GM18519 (cell line): ENCODE data around the gene ADGRE3.

Source experiments
- ATAC-seq: cut with Tn5 transposase; IDR thresholded peaks from one replicate; pipeline ENCODE4 v1.9.1; 2021; ENCODE audit warnings: mild to moderate bottlenecking, moderate library complexity; ENCODE audit not compliant: unreplicated experiment, low FRiP score

Gene ADGRE3, protein sequence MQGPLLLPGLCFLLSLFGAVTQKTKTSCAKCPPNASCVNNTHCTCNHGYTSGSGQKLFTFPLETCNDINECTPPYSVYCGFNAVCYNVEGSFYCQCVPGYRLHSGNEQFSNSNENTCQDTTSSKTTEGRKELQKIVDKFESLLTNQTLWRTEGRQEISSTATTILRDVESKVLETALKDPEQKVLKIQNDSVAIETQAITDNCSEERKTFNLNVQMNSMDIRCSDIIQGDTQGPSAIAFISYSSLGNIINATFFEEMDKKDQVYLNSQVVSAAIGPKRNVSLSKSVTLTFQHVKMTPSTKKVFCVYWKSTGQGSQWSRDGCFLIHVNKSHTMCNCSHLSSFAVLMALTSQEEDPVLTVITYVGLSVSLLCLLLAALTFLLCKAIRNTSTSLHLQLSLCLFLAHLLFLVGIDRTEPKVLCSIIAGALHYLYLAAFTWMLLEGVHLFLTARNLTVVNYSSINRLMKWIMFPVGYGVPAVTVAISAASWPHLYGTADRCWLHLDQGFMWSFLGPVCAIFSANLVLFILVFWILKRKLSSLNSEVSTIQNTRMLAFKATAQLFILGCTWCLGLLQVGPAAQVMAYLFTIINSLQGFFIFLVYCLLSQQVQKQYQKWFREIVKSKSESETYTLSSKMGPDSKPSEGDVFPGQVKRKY

DNA sequence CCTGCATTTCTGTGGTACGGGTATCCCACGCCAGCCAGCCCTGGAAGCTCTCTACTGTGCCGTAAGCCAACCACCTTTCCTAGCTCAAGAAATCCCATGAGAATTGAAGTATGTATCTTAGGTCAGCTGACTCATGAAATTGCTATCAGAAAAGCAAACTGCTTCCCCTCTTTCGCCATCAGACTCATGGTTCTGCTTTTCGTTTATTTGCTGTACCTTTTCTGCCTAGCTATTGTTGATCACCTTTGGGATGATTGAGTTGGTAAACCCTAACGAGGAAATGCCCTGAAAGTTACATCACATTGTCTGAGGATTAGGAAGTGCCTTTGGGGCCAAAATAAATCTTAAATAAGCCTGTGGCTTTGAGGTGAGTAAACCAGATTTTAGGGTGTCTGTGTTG is at the start of gene ADGRE3:
Gene ADGRE3, minus strand, starts transcription at position 81 of the 400 bp plus-strand sequence. Its CDS starts 74 bp downstream, at position 7.
- no peak for ATAC-seq

- no peak for ATAC-seq
These were observed 47.5 kb upstream of the ADGRE3 start for GRCh38 chr19:14722127-14722526.

- ATAC-seq: no peak
These were observed 44.5 kb upstream of the ADGRE3 start for GRCh38 chr19:14719162-14719561.

DNA sequence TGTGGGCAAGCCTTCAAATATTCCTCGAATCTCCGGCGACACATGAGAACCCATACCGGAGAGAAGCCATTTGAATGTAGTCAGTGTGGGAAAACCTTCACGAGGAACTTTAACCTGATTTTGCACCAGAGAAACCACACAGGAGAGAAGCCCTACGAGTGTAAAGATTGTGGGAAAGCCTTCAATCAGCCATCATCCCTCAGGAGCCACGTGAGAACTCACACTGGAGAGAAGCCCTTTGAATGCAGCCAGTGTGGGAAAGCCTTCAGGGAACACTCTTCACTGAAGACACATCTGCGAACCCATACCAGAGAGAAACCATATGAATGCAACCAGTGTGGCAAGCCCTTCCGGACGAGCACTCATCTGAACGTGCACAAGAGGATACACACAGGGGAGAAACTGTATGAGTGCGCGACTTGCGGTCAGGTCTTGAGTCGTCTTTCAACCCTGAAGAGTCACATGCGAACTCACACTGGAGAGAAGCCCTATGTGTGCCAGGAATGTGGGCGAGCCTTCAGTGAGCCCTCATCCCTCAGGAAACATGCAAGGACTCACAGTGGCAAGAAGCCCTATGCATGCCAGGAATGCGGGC is 44.0 kb upstream of the ADGRE3 start:
- no peak for ATAC-seq

DNA sequence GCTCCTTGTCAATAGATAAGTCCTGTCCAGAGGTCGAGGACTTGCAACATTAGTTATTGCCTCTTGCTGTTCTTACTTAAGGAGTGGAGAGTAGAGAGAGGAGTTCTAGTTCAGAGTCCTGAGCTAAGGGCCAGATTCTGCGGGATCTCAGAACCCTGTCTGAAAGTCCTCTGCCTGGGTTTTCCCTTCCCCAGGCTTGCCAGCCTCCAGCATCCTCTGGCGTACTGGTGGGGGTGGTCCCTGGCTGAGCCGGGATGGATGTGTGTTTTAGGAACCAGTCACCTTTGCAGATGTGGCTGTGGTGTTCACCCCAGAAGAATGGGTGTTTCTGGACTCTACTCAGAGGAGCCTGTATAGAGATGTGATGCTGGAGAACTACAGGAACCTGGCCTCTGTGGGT is 41.2 kb upstream of the ADGRE3 start:
- no peak for ATAC-seq

- no peak for ATAC-seq
These were observed 29.8 kb upstream of the ADGRE3 start for GRCh38 chr19:14704450-14704849.

GRCh38 chr19:14703833-14704232 is 29.2 kb upstream of the ADGRE3 start:
- ATAC-seq: no peak

DNA sequence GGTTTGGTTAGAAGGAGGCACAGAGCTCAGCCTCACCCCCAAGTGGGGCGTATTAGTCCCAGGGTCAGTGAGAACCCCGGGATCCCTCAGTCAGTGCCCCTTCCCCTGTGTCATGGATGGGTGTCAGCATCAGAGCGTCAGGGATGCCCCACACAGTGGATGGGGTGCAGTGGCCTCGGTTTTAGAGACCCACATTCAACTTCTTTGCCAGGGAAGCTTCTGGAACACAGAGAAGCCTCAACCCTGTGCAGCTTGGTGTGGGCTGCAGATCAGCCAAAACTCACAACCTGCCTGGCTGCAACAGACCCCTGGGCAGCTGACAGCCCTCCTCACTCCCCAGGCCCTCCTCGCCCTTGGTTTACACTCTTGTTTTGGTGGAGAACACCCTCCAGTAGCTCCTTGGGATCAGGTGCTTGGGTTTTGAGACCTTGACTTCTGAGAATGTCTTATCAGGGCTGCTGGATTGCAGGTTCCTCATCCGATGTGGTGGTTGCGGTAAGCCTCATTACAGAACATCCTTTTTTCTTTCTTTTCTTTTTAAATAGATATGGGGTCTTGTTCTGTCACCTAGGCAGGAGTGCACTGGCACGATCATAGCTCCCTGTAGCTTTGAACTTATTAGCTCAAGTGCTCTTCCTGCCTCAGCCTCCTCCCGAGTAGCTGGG is 26.2 kb upstream of the ADGRE3 start:
- no peak for ATAC-seq

DNA sequence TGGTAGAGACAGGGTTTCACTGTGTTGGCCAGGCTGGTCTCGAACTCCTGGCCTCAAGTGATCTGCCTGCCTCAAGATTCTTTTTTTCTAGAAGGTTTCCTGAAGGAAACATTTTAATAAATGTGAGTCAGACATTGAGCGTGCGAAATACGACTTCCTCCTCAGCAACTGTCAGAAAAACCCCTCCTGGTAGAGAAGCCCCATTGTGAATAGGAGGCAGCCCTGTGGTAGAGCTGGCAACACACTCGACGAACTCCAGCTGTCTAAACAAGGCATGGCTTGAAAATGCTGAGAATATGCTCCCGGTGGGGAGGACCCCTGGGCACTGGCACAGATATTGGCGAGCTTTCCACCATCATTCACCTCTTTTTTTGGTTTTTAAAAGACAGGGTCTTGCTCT is 25.0 kb upstream of the ADGRE3 start:
- ATAC-seq: no peak

DNA sequence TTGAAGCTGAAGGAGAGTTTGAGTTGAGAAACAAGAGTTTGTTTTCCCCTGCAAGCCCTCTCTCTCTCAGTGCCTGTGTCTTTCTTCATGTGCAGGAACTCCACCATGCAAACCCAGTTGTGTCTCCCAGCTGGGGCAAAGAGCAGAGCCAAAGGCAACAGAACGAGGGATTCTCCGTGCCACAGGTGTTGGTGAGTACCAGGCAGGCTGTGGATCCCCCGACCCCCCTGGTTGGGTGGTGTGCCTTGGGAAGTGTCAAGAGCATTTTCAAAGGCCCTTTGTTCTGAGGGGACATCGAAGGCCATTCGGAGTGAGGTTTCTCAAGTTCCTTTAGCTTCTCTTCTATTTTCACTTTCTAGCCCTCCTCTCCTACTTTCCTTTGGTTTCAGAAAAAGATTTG is 20.8 kb upstream of the ADGRE3 start:
- no peak for ATAC-seq

GRCh38 chr19:14694641-14695266 is 20.1 kb upstream of the ADGRE3 start:
- ATAC-seq: no peak

DNA sequence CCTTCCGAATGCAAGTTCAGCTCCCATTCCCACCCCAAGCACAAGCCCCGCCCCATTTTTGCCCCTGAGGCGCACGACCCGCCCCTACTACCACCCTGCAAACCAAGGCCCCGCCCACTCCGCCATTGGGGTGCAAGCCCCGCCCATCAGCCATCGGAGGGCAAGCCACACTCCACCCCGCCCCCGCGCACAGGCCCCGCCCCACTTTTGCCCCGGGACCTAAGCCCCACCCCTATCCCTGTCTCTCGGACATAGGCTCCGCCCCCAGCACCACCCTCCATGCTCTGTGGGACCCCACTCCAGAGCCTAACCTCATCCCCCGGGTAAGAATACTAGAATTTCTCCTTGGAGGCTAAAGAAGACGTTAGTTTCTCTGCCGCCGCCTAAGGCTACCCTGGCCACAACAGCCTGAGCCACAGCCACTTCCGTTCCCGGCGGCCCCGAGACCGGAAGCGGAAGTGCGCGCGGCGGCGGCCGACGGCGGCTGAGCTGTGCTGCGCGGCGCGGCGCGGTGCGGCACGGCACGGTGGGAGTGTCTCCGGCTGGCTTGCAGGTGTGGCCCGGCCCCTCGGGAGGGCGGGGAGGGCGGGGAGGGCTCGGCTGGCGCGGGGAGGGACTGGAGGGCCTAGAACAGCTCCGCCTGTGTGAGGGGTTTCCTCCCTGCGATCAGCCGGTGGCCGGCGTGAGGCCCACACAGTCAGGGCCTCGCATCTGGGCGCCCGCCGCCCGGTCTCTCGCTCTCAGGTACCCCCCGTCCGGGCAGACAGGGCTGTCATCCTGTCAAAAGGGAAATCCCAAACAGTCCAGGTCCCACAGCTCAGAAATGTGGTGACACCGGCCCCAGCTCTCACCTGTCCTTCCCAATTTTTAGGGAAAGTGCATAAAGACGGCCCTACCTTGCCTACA is 15.2 kb upstream of the ADGRE3 start, which contains the start of gene ZNF333:
Gene ZNF333, plus strand, starts transcription at position 451 of the 906 bp plus-strand sequence. CDS start 3,444 bp downstream, outside the sequence.
- ATAC-seq: peak; percentile 58

DNA sequence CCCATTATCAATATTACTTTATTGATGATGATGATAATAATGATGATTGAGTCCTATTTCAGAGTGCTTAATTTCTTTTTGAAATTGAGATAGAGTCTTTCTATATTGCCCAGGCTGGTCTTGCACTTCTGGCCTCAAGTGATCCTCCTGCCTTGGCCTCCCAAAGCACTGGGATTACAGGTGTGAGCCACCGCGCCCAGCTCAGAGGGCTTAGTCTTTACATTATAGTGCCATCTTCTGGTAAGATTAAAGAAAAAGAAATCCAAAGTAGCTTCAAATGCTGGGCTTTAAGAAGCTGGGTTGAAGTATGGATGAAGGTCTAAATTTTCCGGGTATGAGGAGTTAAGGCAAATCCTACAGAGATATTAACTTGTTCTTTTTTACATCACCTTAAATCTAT is 11.8 kb upstream of the ADGRE3 start:
- ATAC-seq: no peak

GRCh38 chr19:14683439-14683838 is 8.8 kb upstream of the ADGRE3 start:
- no peak for ATAC-seq

- ATAC-seq: no peak
These were observed 7.4 kb upstream of the ADGRE3 start for GRCh38 chr19:14682084-14682483.

GRCh38 chr19:14678199-14678598 is 3.6 kb upstream of the ADGRE3 start:
- ATAC-seq: no peak

DNA sequence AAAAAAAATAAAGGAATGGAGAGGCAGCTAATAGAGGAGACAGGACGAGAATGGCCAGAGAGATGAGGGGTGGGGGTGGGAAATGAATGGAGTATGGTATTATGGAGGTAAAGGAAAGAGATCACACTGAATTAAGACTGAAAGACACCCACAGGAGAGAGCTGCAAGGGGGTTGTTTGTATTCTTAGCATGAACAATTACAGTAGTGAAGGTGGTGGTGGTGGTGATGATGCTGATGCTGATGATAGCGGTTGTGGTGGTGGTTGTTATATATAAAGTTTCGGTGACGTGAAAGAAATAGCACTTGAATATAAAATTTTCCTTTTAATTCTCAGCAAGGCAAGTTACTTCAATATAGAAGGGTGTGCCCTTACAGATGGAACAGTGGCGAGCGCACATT is 2.8 kb upstream of the ADGRE3 start:
- ATAC-seq: no peak

DNA sequence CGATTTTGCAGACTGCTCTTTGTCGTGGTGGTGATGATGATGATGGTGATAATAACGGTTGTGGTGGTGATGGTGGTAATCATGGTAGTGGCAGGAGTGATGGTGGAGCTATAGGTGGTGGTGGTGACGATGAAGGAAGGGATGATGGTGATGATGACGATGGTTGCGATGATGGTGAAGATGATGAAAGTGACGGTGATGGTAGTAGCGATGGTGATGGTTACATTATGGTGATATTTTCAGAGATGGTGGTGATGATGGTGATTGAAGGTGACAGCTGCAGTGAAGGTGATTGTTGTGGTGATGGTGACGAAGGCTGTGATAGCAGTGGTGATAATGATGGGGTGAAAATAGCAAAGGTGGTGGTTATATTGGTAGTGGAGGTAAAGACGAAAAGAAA is 2.1 kb upstream of the ADGRE3 start:
- no peak for ATAC-seq

DNA sequence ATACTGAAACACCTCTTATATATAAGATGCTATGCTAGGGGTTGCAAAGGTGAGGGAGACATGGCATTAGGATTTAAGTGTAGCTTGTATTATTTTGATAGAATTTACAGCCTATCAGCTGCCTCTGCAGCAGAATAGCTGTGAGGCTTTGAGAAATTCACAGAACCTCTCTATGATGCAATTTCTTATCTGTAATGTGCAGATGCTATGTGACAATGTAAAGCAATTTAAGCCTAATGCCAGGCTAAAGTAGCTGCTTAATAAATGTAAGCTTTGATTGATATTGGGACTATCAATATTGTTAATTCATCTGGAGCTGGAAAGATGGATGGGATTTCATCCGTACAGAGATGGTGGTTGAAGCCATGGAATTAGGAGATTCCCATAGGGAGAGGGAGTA is 1.6 kb downstream of the ADGRE3 start:
- no peak for ATAC-seq
